Measurements from ENCODE around the gene RBPJ. TPM values are rescaled to one million over a fixed set of nuclear protein-coding genes. Genes with fewer than 3 reads are reported as not detected.
A peak's percentile ranks its signal among the peaks of the same experiment; 100 is the strongest.

The RBPJ gene
- total RNA-seq, 2 experiments from 2014 or later: 39.9 to 61.1 TPM

GRCh38 chr4:26322346-26322745 is 1.5 kb downstream of the RBPJ start:
- H3K9me2 ChIP-seq (ENCODE audit: insufficient read depth, low read length): no peaks in the 10 kb centered on the region
- no peak overlapping the region for H2AFZ ChIP-seq (ENCODE audit: low read length)
- peaks cover 23% of the 10 kb centered on the region for H3K4me1 ChIP-seq (ENCODE audit: insufficient read depth, low read length, poor library complexity, severe bottlenecking)
- TF ChIP-seq CTCF (conservative IDR thresholded peaks at IDR 0.05; ENCODE audit: low read length): no peak
- no peak for TF ChIP-seq EZH2phosphoT487 (IDR thresholded peaks at IDR 0.05; ENCODE audit: borderline replicate concordance, low read depth, low read length)
- H3K4me3 ChIP-seq (ENCODE audit: low read depth, low read length, poor library complexity, severe bottlenecking): peak overlapping the region; percentile 96
- intact Hi-C loops (cut with micrococcal nuclease; ENCODE audit: unreplicated experiment): loop anchor here (5.0 to 10.0 kb wide), 7 partner anchors 260 to 692 kb away; partner anchors contain the start of genes SMIM20 and TBC1D19
- CTCF ChIA-PET (ENCODE audit: unreplicated experiment): no interaction called here
- H3K4me2 ChIP-seq (ENCODE audit: low read length): peak overlapping the region; percentile 93
- no peak for DNase-seq (ENCODE audit: low spot score)
- 0 out of 2 replicates have a peak, but pooled peaks cover 6% of the 10 kb centered on the region for H3K9me3 ChIP-seq (ENCODE audit: low read length)
- no peak overlapping the region for H3K27ac ChIP-seq (ENCODE audit: low read depth, low read length, poor library complexity, severe bottlenecking)
- peaks cover 38% of the 10 kb centered on the region for H4K20me1 ChIP-seq (ENCODE audit: insufficient read depth, low read length)
- peaks cover 61% of the 10 kb centered on the region for H3K79me2 ChIP-seq (ENCODE audit: insufficient read depth, low read depth, low read length)
- no peaks in the 10 kb centered on the region for H3K36me3 ChIP-seq (ENCODE audit: insufficient read depth, low read length)
- POLR2A ChIA-PET: interaction anchor here (0.7 kb wide), 1 partner anchor 359 kb away, joined by 3 read pairs; no protein-coding TSS in a partner anchor
- BruUV-seq (replicated peaks): TSS peak; percentile 36

GRCh38 chr4:26323821-26324220 is 3.0 kb downstream of the RBPJ start:
- peaks cover 38% of the 10 kb centered on the region for H4K20me1 ChIP-seq (ENCODE audit: insufficient read depth, low read length)
- BruUV-seq (replicated peaks): no TSS peak
- DNase-seq (ENCODE audit: low spot score): no peak
- no peak overlapping the region for H3K27ac ChIP-seq (ENCODE audit: low read depth, low read length, poor library complexity, severe bottlenecking)
- H3K4me2 ChIP-seq (ENCODE audit: low read length): peak overlapping the region; percentile 93
- CTCF ChIA-PET (ENCODE audit: unreplicated experiment): no interaction called here
- no peaks in the 10 kb centered on the region for H3K9me2 ChIP-seq (ENCODE audit: insufficient read depth, low read length)
- POLR2A ChIA-PET: no interaction called here
- no peak overlapping the region for H3K4me3 ChIP-seq (ENCODE audit: low read depth, low read length, poor library complexity, severe bottlenecking)
- peaks cover 23% of the 10 kb centered on the region for H3K4me1 ChIP-seq (ENCODE audit: insufficient read depth, low read length, poor library complexity, severe bottlenecking)
- TF ChIP-seq EZH2phosphoT487 (IDR thresholded peaks at IDR 0.05; ENCODE audit: borderline replicate concordance, low read depth, low read length) (no peak), CTCF (conservative IDR thresholded peaks at IDR 0.05; ENCODE audit: low read length) (0 out of 2 replicates have a peak, but pooled peaks have one; percentile 24)
- peaks cover 76% of the 10 kb centered on the region for H3K79me2 ChIP-seq (ENCODE audit: insufficient read depth, low read depth, low read length)
- no peak overlapping the region for H2AFZ ChIP-seq (ENCODE audit: low read length)
- H3K36me3 ChIP-seq (ENCODE audit: insufficient read depth, low read length): no peaks in the 10 kb centered on the region
- intact Hi-C loops (cut with micrococcal nuclease; ENCODE audit: unreplicated experiment): loop anchor here (1.0 to 10.0 kb wide), 9 partner anchors 242 to 691 kb away; partner anchors contain the start of genes SMIM20 and TBC1D19
- no peaks in the 10 kb centered on the region for H3K9me3 ChIP-seq (ENCODE audit: low read length)

- POLR2A ChIA-PET: interaction anchor here (0.7 to 1.5 kb wide), 3 partner anchors 15 to 471 kb away, joined by 3 to 4 read pairs (median 3); no protein-coding TSS in a partner anchor
- DNase-seq (ENCODE audit: low spot score): peak; percentile 57
- intact Hi-C loops (cut with micrococcal nuclease; ENCODE audit: unreplicated experiment): loop anchor here (2.0 to 10.0 kb wide), 3 partner anchors 336 to 690 kb away; no protein-coding TSS in a partner anchor
Observed at GRCh38 chr4:26325191-26325590, 4.4 kb downstream of the RBPJ start.

More at GRCh38 chr4:26325191-26325590, 4.4 kb downstream of the RBPJ start:
- TF ChIP-seq EZH2phosphoT487 (IDR thresholded peaks at IDR 0.05; ENCODE audit: borderline replicate concordance, low read depth, low read length) (no peak), CTCF (conservative IDR thresholded peaks at IDR 0.05; ENCODE audit: low read length) (peak; percentile 82)
- CTCF ChIA-PET (ENCODE audit: unreplicated experiment): interaction anchor here (0.5 to 1.3 kb wide), 2 partner anchors 12 to 458 kb away, joined by 4 to 5 read pairs; no protein-coding TSS in a partner anchor
- no peaks in the 10 kb centered on the region for H3K9me2 ChIP-seq (ENCODE audit: insufficient read depth, low read length)
- peaks cover 23% of the 10 kb centered on the region for H3K4me1 ChIP-seq (ENCODE audit: insufficient read depth, low read length, poor library complexity, severe bottlenecking)
- no peak overlapping the region for H3K27ac ChIP-seq (ENCODE audit: low read depth, low read length, poor library complexity, severe bottlenecking)
- no TSS peak for BruUV-seq (replicated peaks)
- H3K4me2 ChIP-seq (ENCODE audit: low read length): peak overlapping the region; percentile 27; the same call in 1 of the 2 replicates
- no peak overlapping the region for H3K4me3 ChIP-seq (ENCODE audit: low read depth, low read length, poor library complexity, severe bottlenecking)
- H3K9me3 ChIP-seq (ENCODE audit: low read length): no peaks in the 10 kb centered on the region
- H2AFZ ChIP-seq (ENCODE audit: low read length): no peak overlapping the region
- H4K20me1 ChIP-seq (ENCODE audit: insufficient read depth, low read length): peaks cover 38% of the 10 kb centered on the region
- no peaks in the 10 kb centered on the region for H3K36me3 ChIP-seq (ENCODE audit: insufficient read depth, low read length)
- H3K79me2 ChIP-seq (ENCODE audit: insufficient read depth, low read depth, low read length): peaks cover 87% of the 10 kb centered on the region
